ENCODE results near the gene SIRT7.

Gene SIRT7

DNA sequence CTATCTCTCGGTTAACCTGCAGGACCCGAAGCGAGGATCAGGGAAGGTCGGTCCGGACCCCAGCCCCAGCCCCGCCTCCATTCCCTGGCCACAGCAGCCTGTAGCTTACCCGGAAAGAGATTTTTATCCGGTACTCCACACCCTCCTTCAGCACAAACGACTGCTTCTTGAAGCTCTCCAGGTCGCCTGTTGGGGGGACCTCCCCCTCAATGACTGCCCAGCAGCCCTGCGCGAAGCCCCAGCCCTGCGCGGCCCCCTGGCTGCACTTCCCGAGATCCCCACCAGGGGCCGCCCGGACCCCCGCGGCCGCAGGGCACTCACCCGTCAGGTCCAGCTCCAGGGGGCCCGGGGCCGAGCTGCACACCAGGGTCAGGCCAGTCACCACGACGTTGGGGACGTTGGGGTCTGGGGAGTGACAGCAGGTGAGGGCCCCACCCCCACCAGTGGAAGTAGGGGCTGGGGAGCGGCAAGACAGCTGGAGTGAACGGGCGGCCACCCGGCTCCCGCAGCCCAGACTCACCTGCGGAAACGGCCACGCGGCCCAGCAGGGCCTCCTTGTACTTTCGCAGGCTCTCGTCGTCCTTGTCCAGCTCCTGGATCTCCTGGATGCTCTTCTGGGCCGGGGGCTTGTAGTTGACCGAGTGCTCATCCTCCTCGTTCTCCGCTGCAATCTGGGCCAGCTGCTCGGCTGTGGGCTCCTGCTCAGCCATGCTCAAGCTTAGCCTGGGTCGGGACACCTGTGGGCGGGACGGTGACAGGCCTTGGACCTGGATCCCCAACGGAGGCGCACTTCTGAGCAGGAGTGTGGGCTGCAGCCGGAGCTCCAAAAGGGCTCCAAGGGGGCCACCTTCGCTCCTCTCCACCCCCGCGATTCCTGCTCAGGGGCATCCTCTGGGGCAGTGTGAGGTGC is 48.5 kb downstream of the SIRT7 start:
- DNase-seq (ENCODE audit: low read depth, low spot score): no peak
- in situ Hi-C loops (cut with HindIII; ENCODE audit: low sequenced_read_pairs): no loop called here

DNA sequence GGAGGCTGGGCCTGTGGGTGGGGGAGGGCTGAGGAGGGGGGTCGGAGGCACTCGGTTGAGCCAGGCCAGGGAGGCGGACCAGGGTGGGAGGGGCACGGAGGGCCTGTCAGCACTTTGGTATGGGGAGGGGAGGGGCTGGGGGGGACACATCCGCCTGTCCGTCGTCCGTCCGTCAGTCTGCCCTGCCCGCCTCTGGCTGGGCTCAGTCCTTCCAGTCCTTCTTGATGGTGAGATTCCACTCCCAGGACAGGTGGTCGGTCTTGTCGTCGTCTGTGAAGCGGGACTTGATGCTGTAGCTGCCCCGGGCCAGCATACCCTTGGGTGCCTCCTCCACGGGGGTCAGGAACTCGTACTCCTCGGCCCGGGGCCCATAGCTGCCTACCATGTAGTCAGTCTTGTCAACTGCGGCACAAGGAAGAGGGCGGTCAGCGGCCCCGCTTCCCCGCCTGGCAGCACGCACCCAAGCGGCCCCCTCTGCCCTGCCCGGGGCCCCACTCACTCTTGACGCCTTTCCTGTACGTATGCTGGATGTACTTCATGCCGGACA is 49.2 kb downstream of the SIRT7 start:
- TF ChIP-seq, protein P1, sequence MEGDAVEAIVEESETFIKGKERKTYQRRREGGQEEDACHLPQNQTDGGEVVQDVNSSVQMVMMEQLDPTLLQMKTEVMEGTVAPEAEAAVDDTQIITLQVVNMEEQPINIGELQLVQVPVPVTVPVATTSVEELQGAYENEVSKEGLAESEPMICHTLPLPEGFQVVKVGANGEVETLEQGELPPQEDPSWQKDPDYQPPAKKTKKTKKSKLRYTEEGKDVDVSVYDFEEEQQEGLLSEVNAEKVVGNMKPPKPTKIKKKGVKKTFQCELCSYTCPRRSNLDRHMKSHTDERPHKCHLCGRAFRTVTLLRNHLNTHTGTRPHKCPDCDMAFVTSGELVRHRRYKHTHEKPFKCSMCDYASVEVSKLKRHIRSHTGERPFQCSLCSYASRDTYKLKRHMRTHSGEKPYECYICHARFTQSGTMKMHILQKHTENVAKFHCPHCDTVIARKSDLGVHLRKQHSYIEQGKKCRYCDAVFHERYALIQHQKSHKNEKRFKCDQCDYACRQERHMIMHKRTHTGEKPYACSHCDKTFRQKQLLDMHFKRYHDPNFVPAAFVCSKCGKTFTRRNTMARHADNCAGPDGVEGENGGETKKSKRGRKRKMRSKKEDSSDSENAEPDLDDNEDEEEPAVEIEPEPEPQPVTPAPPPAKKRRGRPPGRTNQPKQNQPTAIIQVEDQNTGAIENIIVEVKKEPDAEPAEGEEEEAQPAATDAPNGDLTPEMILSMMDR (IDR thresholded peaks at IDR 0.05; ENCODE audit: low read depth, low read length): no peak
- H3K4me3 ChIP-seq (ENCODE audit: low read depth, low read length): no peak overlapping the region
- peak; percentile 82 for DNase-seq (ENCODE audit: low read depth, low spot score)
- in situ Hi-C loops (cut with HindIII; ENCODE audit: low sequenced_read_pairs): no loop called here

More for the DNA sequence above, 48.5 kb downstream of the SIRT7 start:
- H3K4me3 ChIP-seq (ENCODE audit: low read depth, low read length): peak overlapping the region; percentile 81
- TF ChIP-seq, protein P1 (IDR thresholded peaks at IDR 0.05; ENCODE audit: low read depth, low read length): peak; percentile 83

DNA sequence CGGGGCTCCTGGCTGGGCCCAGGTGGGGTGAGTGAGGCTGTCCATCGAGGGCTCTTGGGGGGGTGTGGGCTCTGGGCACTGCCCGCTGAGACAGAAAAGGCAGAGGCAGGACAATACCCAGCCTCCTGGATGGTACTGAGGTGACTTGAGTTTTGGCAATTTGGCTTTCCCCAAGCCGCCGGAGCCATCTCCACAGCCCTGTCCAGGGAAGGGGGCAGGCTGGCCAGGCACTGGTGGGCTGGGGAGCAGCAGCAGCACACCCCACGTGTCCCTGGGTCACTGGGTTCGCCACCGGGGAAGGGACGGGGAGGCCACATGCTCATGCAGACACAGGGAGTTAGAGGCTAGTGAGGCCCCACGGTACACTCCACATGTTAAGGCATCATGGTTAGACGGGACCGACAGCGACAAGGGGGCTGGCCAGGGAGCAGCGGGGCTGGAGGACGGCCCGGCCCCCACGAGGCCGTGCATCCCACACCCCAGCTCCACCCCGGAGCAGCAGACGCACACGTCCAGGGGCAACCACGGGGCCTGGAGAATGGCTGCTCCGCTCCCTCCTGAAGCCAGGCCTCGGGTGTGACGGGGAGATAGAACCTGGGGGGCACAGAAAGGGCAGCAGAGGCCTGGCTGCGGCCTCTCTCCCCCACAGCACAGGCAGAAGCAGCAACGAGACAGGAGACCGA is 49.8 kb downstream of the SIRT7 start:
- no peak overlapping the region for H3K4me3 ChIP-seq (ENCODE audit: low read depth, low read length)
- TF ChIP-seq, protein P1 (IDR thresholded peaks at IDR 0.05; ENCODE audit: low read depth, low read length): no peak
- DNase-seq (ENCODE audit: low read depth, low spot score): no peak
- in situ Hi-C loops (cut with HindIII; ENCODE audit: low sequenced_read_pairs): no loop called here

DNA sequence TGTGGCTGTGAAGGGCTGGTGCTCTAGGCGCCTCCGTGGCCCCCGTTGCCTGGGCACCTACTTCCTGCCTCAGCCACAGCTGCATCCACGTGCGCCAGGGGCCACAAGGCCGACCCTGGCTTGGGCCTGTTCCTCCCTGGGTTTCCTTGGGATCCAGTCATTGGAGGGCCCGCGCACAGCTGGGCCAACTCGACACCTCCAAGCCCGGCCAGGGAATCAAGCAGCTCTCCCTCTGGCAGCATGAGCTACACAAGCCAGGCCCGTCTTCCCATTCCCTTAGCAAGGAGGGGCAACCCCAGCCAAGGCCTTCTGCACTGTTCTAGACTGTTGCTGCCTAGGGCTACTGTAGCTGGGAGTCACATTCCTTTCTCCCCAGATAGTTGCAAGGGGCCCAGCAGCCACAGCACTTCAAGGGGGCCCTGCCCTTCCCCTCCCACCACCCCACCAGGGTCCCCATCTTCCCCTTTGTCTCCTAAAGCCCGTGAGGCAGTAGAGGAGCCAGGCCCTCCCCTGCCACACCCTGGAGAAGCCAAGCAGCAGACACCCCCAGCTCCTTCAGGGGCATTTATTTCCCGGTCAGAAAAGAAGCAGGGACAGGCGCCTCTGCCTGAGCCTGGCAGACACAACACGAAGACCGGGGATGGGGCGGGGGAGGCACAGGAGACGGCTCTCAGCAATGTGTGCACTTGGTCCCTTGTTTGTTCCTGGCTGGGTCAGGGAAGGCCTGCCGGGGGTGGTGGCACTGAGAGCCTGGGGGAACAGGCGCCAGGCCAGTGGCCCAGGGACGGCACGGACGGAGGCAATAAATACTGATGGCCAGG is 50.6 kb downstream of the SIRT7 start:
- no peak for DNase-seq (ENCODE audit: low read depth, low spot score)
- in situ Hi-C loops (cut with HindIII; ENCODE audit: low sequenced_read_pairs): no loop called here
- no peak overlapping the region for H3K4me3 ChIP-seq (ENCODE audit: low read depth, low read length)
- TF ChIP-seq, protein P1 (IDR thresholded peaks at IDR 0.05; ENCODE audit: low read depth, low read length): no peak

DNA sequence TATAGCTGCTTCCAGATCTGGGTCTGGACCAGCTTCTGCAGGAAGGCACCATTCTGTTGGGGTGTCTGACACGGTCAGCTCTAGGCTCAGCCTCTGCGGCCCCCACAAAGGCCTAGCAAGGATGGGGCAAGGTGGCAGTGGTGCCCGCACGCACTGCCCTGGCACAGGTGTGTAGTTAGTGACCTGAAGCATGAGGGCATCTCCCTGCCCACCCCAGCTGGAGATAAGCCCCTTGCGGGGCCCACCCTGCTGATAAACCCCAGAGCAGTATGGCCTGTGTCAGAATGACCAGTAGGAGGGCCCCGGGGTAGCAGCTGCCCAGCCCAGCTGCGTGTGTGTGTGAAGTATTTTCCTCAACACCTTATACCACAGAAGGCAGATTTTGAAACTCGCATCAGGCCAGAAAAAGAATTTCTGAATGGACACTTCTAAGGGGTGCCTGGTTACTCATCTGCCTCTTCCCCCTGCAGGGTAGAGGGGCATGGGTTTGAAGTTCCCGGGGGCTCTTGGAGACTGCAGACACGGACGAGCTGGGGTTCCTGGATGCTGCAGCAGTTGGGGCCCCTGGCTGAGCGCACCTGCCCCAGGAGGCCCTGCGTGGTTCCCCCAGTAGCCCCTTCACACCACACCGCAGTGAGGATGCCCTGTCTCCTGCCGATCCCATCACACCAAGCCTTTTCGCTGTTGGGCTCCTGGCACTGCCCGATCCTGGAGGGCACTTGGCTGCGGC is 51.4 kb downstream of the SIRT7 start:
- DNase-seq (ENCODE audit: low read depth, low spot score): no peak
- TF ChIP-seq, protein P1 (IDR thresholded peaks at IDR 0.05; ENCODE audit: low read depth, low read length): no peak
- in situ Hi-C loops (cut with HindIII; ENCODE audit: low sequenced_read_pairs): no loop called here

More for the DNA sequence above, 51.4 kb downstream of the SIRT7 start:
- no peak overlapping the region for H3K4me3 ChIP-seq (ENCODE audit: low read depth, low read length)
